K562 (cell line): Measurements from ENCODE around the gene SERGEF. TPM values are rescaled to one million over a fixed set of nuclear protein-coding genes. Genes with fewer than 3 reads are reported as not detected.

ENCODE experiments used
- ATAC-seq: fragments of 200-7000 bp; cut with Tn5 transposase; 3 replicates; pipeline ENCODE4 v1.9.1; 2020; ENCODE audit warnings: moderate library complexity
- Bru-seq: library from RNA; stranded (reverse); fragments of 400-500 nt; gene quantifications from one replicate; lab custom pipeline; 2021; lab: Mats Ljungman, UMichigan
- BruChase-seq, 2 experiments: library from RNA; stranded (reverse); fragments of 400-500 nt; gene quantifications; one replicate each; lab custom pipeline; 2021; lab: Mats Ljungman, UMichigan
- BruUV-seq: library from RNA; stranded (reverse); fragments of 400-500 nt; replicated peaks from 2 replicates; lab custom pipeline; 2021; lab: Mats Ljungman, UMichigan
- CTCF ChIA-PET: fragments of 300-600 bp; formaldehyde crosslinking; extraction: SDS; loops from one replicate; lab custom pipeline; 2021; ENCODE audit warnings: low intra/inter-chr PET ratio; lab: Yijun Ruan, JAX
- POLR2A ChIA-PET: fragments of 300-600, 350-650 bp; sonication (Branson Sonifier 250); formaldehyde crosslinking; extraction: SDS; loops from one replicate; lab custom pipeline; 2021; ENCODE audit warnings: antibody characterized with exemption, inconsistent platforms; lab: Yijun Ruan, JAX
- DNase-seq, 4 experiments: peaks; one replicate each; pipeline versions ENCODE4 v3.0.0 to v3.0.0-alpha.2; 2011 to 2018; ENCODE audit warnings: low spot score in 3 of 4, mixed read lengths in 3 of 4; ENCODE audit errors: extremely low read depth in 1 of 4
- FAIRE-seq: peaks from 2 replicates; lab custom pipeline; 2011; peaks lifted over from hg19 to GRCh38; lab: Jason Lieb, UNC
- H2AFZ ChIP-seq: 2 replicates; pipeline ENCODE4 v1.6.0; 2011; ENCODE audit warnings: low read depth, low read length, control low read depth, inconsistent platforms
- H3K27ac ChIP-seq: fragments of 200-600 bp; 3 replicates; pipeline ENCODE4 v1.8.0; 2011; ENCODE audit warnings: low read depth, mild to moderate bottlenecking, control low read depth, inconsistent platforms, low read length, moderate library complexity, mixed read lengths; ENCODE audit errors: extremely low read depth
- H3K27me3 ChIP-seq, 2 experiments: fragments of 300-600 bp in 1 of 2; 2 replicates in 1 of 2; 3 replicates in 1 of 2; pipeline versions ENCODE4 v1.6.0 to v1.8.0; 2011; ENCODE audit warnings: inconsistent platforms in 2 of 2, low read length in 2 of 2, mild to moderate bottlenecking in 1 of 2, mixed read lengths in 1 of 2, moderate library complexity in 1 of 2; ENCODE audit not compliant: control insufficient read depth in 2 of 2, insufficient read depth in 2 of 2
- H3K36me3 ChIP-seq: fragments of 300-600 bp; 3 replicates; pipeline ENCODE4 v1.8.0; 2011; ENCODE audit warnings: mild to moderate bottlenecking, low read length, inconsistent platforms; ENCODE audit not compliant: control insufficient read depth, insufficient read depth
- H3K4me1 ChIP-seq, 2 experiments: fragments of 200-600 bp in 1 of 2; replicated peaks in 1 of 2; 2 replicates in 1 of 2; 3 replicates in 1 of 2; pipeline versions ENCODE4 v1.5.1 to v1.8.0; 2011; ENCODE audit warnings: inconsistent platforms in 2 of 2, low read length in 2 of 2, mild to moderate bottlenecking in 1 of 2, mixed read lengths in 1 of 2, moderate library complexity in 1 of 2; ENCODE audit not compliant: control insufficient read depth in 2 of 2, insufficient read depth in 2 of 2
- H3K4me2 ChIP-seq: 2 replicates; pipeline ENCODE4 v1.6.1; 2011; ENCODE audit warnings: low read length, control low read depth, inconsistent platforms, mixed read lengths; ENCODE audit not compliant: insufficient read depth
- H3K4me3 ChIP-seq: fragments of 200-600 bp; sonication (generic), shearing (Covaris generic); 2 replicates; pipeline ENCODE4 v1.5.1; 2016; ENCODE audit warnings: control low read depth, inconsistent platforms
- H3K79me2 ChIP-seq: fragments of 200-600 bp; 3 replicates; pipeline ENCODE4 v1.8.0; 2011; ENCODE audit warnings: low read length, inconsistent platforms; ENCODE audit not compliant: control insufficient read depth, insufficient read depth
- H3K9ac ChIP-seq, 2 experiments: 2 replicates each; pipeline versions ENCODE4 v1.6.0 to v1.6.1; 2011; ENCODE audit warnings: low read depth in 2 of 2, low read length in 2 of 2, control low read depth in 1 of 2, inconsistent platforms in 1 of 2, mild to moderate bottlenecking in 1 of 2, mixed read lengths in 1 of 2; ENCODE audit not compliant: insufficient read depth in 1 of 2
- H3K9me1 ChIP-seq: one replicate; pipeline ENCODE4 v1.6.0; 2011; ENCODE audit warnings: inconsistent platforms, mild to moderate bottlenecking, low read length, moderate library complexity; ENCODE audit not compliant: control insufficient read depth, insufficient read depth
- H3K9me3 ChIP-seq: replicated peaks from 2 replicates; pipeline ENCODE4 v1.5.1; 2011; ENCODE audit warnings: low read depth, low read length, inconsistent platforms; ENCODE audit not compliant: control insufficient read depth, insufficient read depth
- H4K20me1 ChIP-seq: replicated peaks from 2 replicates; pipeline ENCODE4 v1.6.1; 2011; ENCODE audit warnings: low read length, inconsistent platforms, mixed read lengths; ENCODE audit not compliant: control insufficient read depth, insufficient read depth
- CREB1 ChIP-seq, 2 experiments: sonication (generic) in 1 of 2; formaldehyde crosslinking in 1 of 2; IDR thresholded peaks; 2 replicates each; pipeline versions ENCODE4 v1.6.1 to v1.8.0; 2012 to 2022; ENCODE audit warnings: inconsistent platforms in 1 of 2, mild to moderate bottlenecking in 1 of 2, missing genetic modification reagents in 1 of 2, moderate library complexity in 1 of 2
- ETV1 ChIP-seq: fragments of 450-650 bp; conservative IDR thresholded peaks from 2 replicates; pipeline ENCODE4 v1.6.1; 2016; ENCODE audit warnings: missing genetic modification characterization, control low read depth, low read depth, missing compliant biosample characterization
- GABPA ChIP-seq: fragments of 200-800 bp; sonication (Bioruptor generic); conservative IDR thresholded peaks from 2 replicates; pipeline ENCODE4 v1.6.1; 2016; ENCODE audit warnings: low read depth, missing genetic modification characterization, missing compliant biosample characterization
- GABPB1 ChIP-seq: sonication (generic); formaldehyde crosslinking; IDR thresholded peaks from 2 replicates; pipeline ENCODE4 v1.8.0; 2022; ENCODE audit warnings: mild to moderate bottlenecking, missing genetic modification reagents
- KDM5B ChIP-seq: fragments of 200-600 bp; sonication (generic); IDR thresholded peaks from 2 replicates; pipeline ENCODE4 v1.6.1; 2012; ENCODE audit warnings: low read depth, mild to moderate bottlenecking, moderate library complexity, low read length, control low read depth, inconsistent platforms; ENCODE audit not compliant: insufficient replicate concordance
- MYBL2 ChIP-seq, 2 experiments: fragments of 450-650 bp in 1 of 2; sonication (generic) in 1 of 2; formaldehyde crosslinking in 1 of 2; IDR thresholded peaks; 2 replicates each; pipeline versions ENCODE4 v1.6.1 to v1.8.1; 2017 to 2022; ENCODE audit warnings: borderline replicate concordance in 1 of 2, inconsistent platforms in 1 of 2, low read depth in 1 of 2, mild to moderate bottlenecking in 1 of 2, missing genetic modification reagents in 1 of 2, moderate library complexity in 1 of 2
- PHF8 ChIP-seq: fragments of 200-600 bp; sonication (generic); IDR thresholded peaks from 2 replicates; pipeline ENCODE4 v1.6.1; 2012; ENCODE audit warnings: mixed run types, mild to moderate bottlenecking, inconsistent platforms, low read length, moderate library complexity, borderline replicate concordance
- RBFOX2 ChIP-seq: fragments of 200-400 bp; formaldehyde crosslinking; IDR thresholded peaks from 2 replicates; pipeline ENCODE4 v1.6.1; 2017; ENCODE audit warnings: low read depth, mild to moderate bottlenecking, low read length, moderate library complexity
- SRF ChIP-seq, 2 experiments: fragments of 250-450, 450-650 bp in 1 of 2; sonication (Bioruptor Pico) in 1 of 2; sonication (generic) in 1 of 2; formaldehyde crosslinking; IDR thresholded peaks; 2 replicates each; pipeline versions ENCODE4 v1.5.0 to v1.5.1; 2020 to 2022; ENCODE audit warnings: mild to moderate bottlenecking in 1 of 2, missing genetic modification reagents in 1 of 2
- SUPT5H ChIP-seq: fragments of 450-650 bp; IDR thresholded peaks from 2 replicates; pipeline ENCODE4 v1.6.1; 2016
- VEZF1 ChIP-seq: fragments of 200-800 bp; sonication (Bioruptor generic); IDR thresholded peaks from 2 replicates; pipeline ENCODE4 v1.6.1; 2017; ENCODE audit warnings: missing genetic modification characterization, missing compliant biosample characterization
- WGBS: fragments of 100-300 bp; shearing (Covaris generic); methylation state at CpG from one replicate; pipeline ENCODE4 v1.1.6; 2016; ENCODE audit warnings: low coverage, mixed read lengths; ENCODE audit not compliant: insufficient coverage; ENCODE audit errors: missing lambda C conversion rate; 5-methylcytosine and 5-hydroxymethylcytosine counted together
- in situ Hi-C: fragments of 300-500 bp; cut with MboI; formaldehyde crosslinking; loops from 4 replicates; pipeline ENCODE4 v1.15.0; 2018; ENCODE audit warnings: inconsistent platforms, mixed read lengths
- intact Hi-C: fragments of 100-400 bp; cut with micrococcal nuclease; formaldehyde crosslinking; loops from 2 replicates; pipeline ENCODE4 v1.14.2; 2022
- long read RNA-seq, 3 experiments: library from polyadenylated mRNA in 2 of 3; library from RNA in 1 of 3; unstranded in 2 of 3; stranded (forward) in 1 of 3; transcript quantifications; one replicate each; pipeline ENCODE4 v2.0.0, GENCODE V29; 2019 to 2022
- polyA minus RNA-seq, 3 experiments: library from RNA; depleted of rRNA, polyadenylated mRNA; stranded (reverse); fragments of >200 nt; gene quantifications; 2 replicates each; pipeline ENCODE4 v1.2.3, GENCODE V29; 2011
- polyA plus RNA-seq, 8 experiments: library from polyadenylated mRNA; depleted of rRNA in 4 of 8; stranded (reverse) in 5 of 8; unstranded in 3 of 8; fragments of >200 nt; fragmentation: Nextera tagmentation in 2 of 8; fragmentation: Illumina TruSeq in 1 of 8; extraction: Ambion mirVana in 2 of 8; extraction: Trizol in 1 of 8; gene quantifications; 2 replicates each; pipeline versions ENCODE4 v1.2.1 to v1.2.3, GENCODE V29; 2011 to 2014; ENCODE audit warnings: inconsistent platforms in 1 of 8, missing spikeins in 1 of 8
- total RNA-seq, 7 experiments: library from RNA; depleted of rRNA in 6 of 7; stranded (reverse); fragments of >200 nt in 6 of 7; fragmentation: Illumina TruSeq in 2 of 7; extraction: Trizol in 2 of 7; gene quantifications; 2 replicates each; pipeline versions ENCODE4 v1.2.1 to v1.2.3, GENCODE V29; 2011 to 2021; ENCODE audit warnings: low replicate concordance in 1 of 7

Gene SERGEF
- 39.9 and 64.0 TPM in 2 replicates for total RNA-seq (2011; cell fraction: chromatin; rRNA removed; ENCODE audit: low replicate concordance)
- 20.0 and 23.5 TPM in 2 replicates for total RNA-seq (2011; cell fraction: nucleolus; rRNA removed)
- 23.7 and 32.1 TPM in 2 replicates for total RNA-seq (2011; cell fraction: nucleoplasm; rRNA removed)
- 17.4 and 25.1 TPM in 2 replicates for total RNA-seq (2014; rRNA removed)
- 25.6 and 30.4 TPM in 2 replicates for total RNA-seq (2014; rRNA removed; fragmentation: Illumina TruSeq; extraction: Trizol)
- total RNA-seq (2015; rRNA removed; fragmentation: Illumina TruSeq; extraction: Trizol), result 21.1 and 23.1 TPM in 2 replicates
- 28.0 and 31.4 TPM in 2 replicates for total RNA-seq (2021)
- 16.1 and 19.2 TPM in 2 replicates for polyA plus RNA-seq (2011; rRNA removed)
- polyA plus RNA-seq (2011; cell fraction: cytosol; rRNA removed), result 13.6 and 16.2 TPM in 2 replicates
- 14.1 and 20.3 TPM in 2 replicates for polyA plus RNA-seq (2011; cell fraction: nucleus; rRNA removed)
- 28.4 and 48.0 TPM in 2 replicates for polyA plus RNA-seq (2012)
- polyA plus RNA-seq (2014; fragmentation: Illumina TruSeq; extraction: Trizol), result 19.9 and 23.2 TPM in 2 replicates
- 10 to 100 TPM; 10.2 to 20.4 TPM for polyA plus RNA-seq (2014; fragmentation: Nextera tagmentation; extraction: Ambion mirVana)
- polyA plus RNA-seq (2014; rRNA removed), result 14.1 and 15.3 TPM in 2 replicates
- 39.8 and 45.0 TPM in 2 replicates for polyA minus RNA-seq (2011; rRNA and poly(A)+ RNA removed)
- 7.5 and 13.9 TPM in 2 replicates for polyA minus RNA-seq (2011; cell fraction: cytosol; rRNA and poly(A)+ RNA removed)
- polyA minus RNA-seq (2011; cell fraction: nucleus; rRNA and poly(A)+ RNA removed), result 20.9 and 24.0 TPM in 2 replicates
- Bru-seq, nascent RNA, result percentile 64 among the genes with signal in this experiment
- percentile 65 among the genes with signal in this experiment for BruChase-seq, experiment 1, labeled RNA remaining after a 2-hour chase
- percentile 64 among the genes with signal in this experiment for BruChase-seq, experiment 2, labeled RNA remaining after a 6-hour chase
- long read RNA-seq, experiment 1, transcript SERGEF-201 (11 exons, 1,566 nt), result major isoform, 16 of 47 reads
- long read RNA-seq, experiment 1, transcript SERGEF-208 (10 exons, 1,264 nt), result minor isoform, 6 of 47 reads
- long read RNA-seq, experiment 1, partial matches to known transcripts, result 6 of 47 reads
- long read RNA-seq, experiment 1, other reads (novel, unspliced or antisense), result 19 of 47 reads
- long read RNA-seq, experiment 2, partial matches to known transcripts, result 2 of 15 reads
- long read RNA-seq, experiment 2, other reads (novel, unspliced or antisense), result 7 of 15 reads
- long read RNA-seq, experiment 3, transcript SERGEF-201 (11 exons, 1,566 nt), result major isoform, 10 of 23 reads
- long read RNA-seq, experiment 3, partial matches to known transcripts, result 1 of 23 reads
- long read RNA-seq, experiment 3, other reads (novel, unspliced or antisense), result 8 of 23 reads

- FAIRE-seq, result no peak
- H3K4me2 ChIP-seq, result peak within 1 kb of the TSS; percentile 91
- H3K9me3 ChIP-seq, result no peaks in the 10 kb centered on the region
- H3K9ac ChIP-seq, result peak within 1 kb of the TSS; percentile 69 to 92
- peaks cover 20% of the 10 kb centered on the region; the same call in 2 of the 3 replicates for H3K79me2 ChIP-seq
- no peaks in the 10 kb centered on the region for H3K9me1 ChIP-seq
- peak; percentile 95 to 98 (median 96) for DNase-seq
- in situ Hi-C loops, result no loop called here
- WGBS, result 6% methylated on average over 55 of the region's 93 CpGs
- ChIA-PET CTCF (no interaction called here), POLR2A (interaction anchor here (0.7 kb wide), 1 partner anchor 10 kb away, joined by 3 read pairs; no protein-coding TSS in a partner anchor)
- peak within 1 kb of the TSS; percentile 63 for H3K4me3 ChIP-seq
- H2AFZ ChIP-seq, result peak within 1 kb of the TSS; percentile 95
- peaks cover 13 to 28% of the 10 kb centered on the region in 2 experiments; a peak in 4 of 5 replicates for H3K4me1 ChIP-seq
- peaks cover 0 to 7% of the 10 kb centered on the region in 2 experiments; a peak in 3 of 5 replicates for H3K27me3 ChIP-seq
- BruUV-seq, result no TSS peak
- peak within 1 kb of the TSS; percentile 59 for H3K27ac ChIP-seq
- no peaks in the 10 kb centered on the region for H3K36me3 ChIP-seq
- peak; percentile 96 for ATAC-seq
- H4K20me1 ChIP-seq, result no peaks in the 10 kb centered on the region
- intact Hi-C loops, result loop anchor here (5.0 kb wide), 1 partner anchor 94 kb away; the partner anchor contains the start of gene SAAL1
- peak; percentile 74 for TF ChIP-seq SUPT5H
- TF ChIP-seq MYBL2 (IDR thresholded peaks at IDR 0.05; ENCODE audit: low read depth), result no peak
- no peak for TF ChIP-seq MYBL2 (CRISPR knock-in tag; IDR thresholded peaks at IDR 0.05; ENCODE audit: borderline replicate concordance)
- peak in 1 of 2 experiments; percentile 58; a peak in 2 of 4 replicates for TF ChIP-seq SRF (CRISPR knock-in tag; IDR thresholded peaks at IDR 0.05)
- 0 out of 2 replicates have a peak, but pooled peaks have one; percentile 15 for TF ChIP-seq ETV1 (tag)
- TF ChIP-seq KDM5B, result peak; percentile 46
- TF ChIP-seq GABPB1 (CRISPR knock-in tag), result 0 out of 2 replicates have a peak, but pooled peaks have one; percentile 41
- peak; percentile 64; the same call in 1 of the 2 replicates for TF ChIP-seq PHF8
- TF ChIP-seq RBFOX2, result peak; percentile 82
- TF ChIP-seq CREB1 (IDR thresholded peaks at IDR 0.05), result 0 out of 2 replicates have a peak, but pooled peaks have one; percentile 21
- TF ChIP-seq CREB1 (CRISPR knock-in tag; IDR thresholded peaks at IDR 0.05), result no peak; the same call in 1 of the 2 replicates
- peak; percentile 82 for TF ChIP-seq VEZF1 (CRISPR knock-in tag)
- TF ChIP-seq GABPA (tag), result peak; percentile 80
Measured at GRCh38 chr11:18012906-18013781, at the start of gene SERGEF. Gene SERGEF (minus strand): TSS chr11:18013047. CDS start chr11:18013010, 37 bp downstream.
